ENCODE results near the gene RUVBL2.
"Not testable (repeated sequence)": the region's sequence is repeated elsewhere in the genome, so short reads cannot be mapped to it uniquely, and the experiment has no call there.

Gene RUVBL2

GRCh38 chr19:49050376-49051033, 56.8 kb downstream of the RUVBL2 start:
- not testable (repeated sequence) for DNase-seq

GRCh38 chr19:49056101-49056901, 62.6 kb downstream of the RUVBL2 start:
- DNase-seq: peak in 4 of 5 donors; percentile 24 to 49 (median 36)

GRCh38 chr19:49056902-49057596, 63.4 kb downstream of the RUVBL2 start:
- DNase-seq: not testable (repeated sequence)

GRCh38 chr19:49057636-49058234, 64.0 kb downstream of the RUVBL2 start, which contains the start of gene CGB7:
TSS of gene CGB7 (minus strand) at chr19:49057749. CDS start at chr19:49055375, 2,374 bp downstream.
- peak in 3 of 5 donors; percentile 20 to 24 (median 20) for DNase-seq

- DNase-seq: no peak
Measured at GRCh38 chr19:49058562-49058961, 64.9 kb downstream of the RUVBL2 start.

GRCh38 chr19:49059053-49059452, 65.4 kb downstream of the RUVBL2 start:
- DNase-seq: no peak

- no peak for DNase-seq
Measured at GRCh38 chr19:49061000-49061399, 67.3 kb downstream of the RUVBL2 start.

- DNase-seq: no peak
Measured at GRCh38 chr19:49061445-49061844, 67.8 kb downstream of the RUVBL2 start.

GRCh38 chr19:49064029-49064629, 70.4 kb downstream of the RUVBL2 start:
- DNase-seq: no peak

GRCh38 chr19:49064768-49065611, 71.3 kb downstream of the RUVBL2 start, which contains the start of gene NTF4:
TSS of gene NTF4 (minus strand) at chr19:49064818. CDS start at chr19:49061997, 2,821 bp downstream.
- no peak for DNase-seq
